Measurements from ENCODE around the gene PCBP3. TPM values are rescaled to one million over a fixed set of nuclear protein-coding genes. Genes with fewer than 3 reads are reported as not detected.

The PCBP3 gene
- total RNA-seq, 1 experiment from 2014 or later, result not detected

GRCh38 chr21:45984584-45985095 lies 341.1 kb downstream of the PCBP3 start:
- H4K20me1 ChIP-seq (ENCODE audit: insufficient read depth), result no peaks in the 10 kb centered on the region
- ChIA-PET CTCF (no interaction called here), POLR2A (ENCODE audit: unreplicated experiment) (no interaction called here)
- no peaks in the 10 kb centered on the region for H3K9me3 ChIP-seq (ENCODE audit: insufficient read depth, low read depth)
- no peak overlapping the region for H3K4me2 ChIP-seq
- H3K9me2 ChIP-seq (ENCODE audit: insufficient read depth), result no peaks in the 10 kb centered on the region
- no TSS peak for BruUV-seq (replicated peaks)
- no peak for DNase-seq
- TF ChIP-seq, protein P1, sequence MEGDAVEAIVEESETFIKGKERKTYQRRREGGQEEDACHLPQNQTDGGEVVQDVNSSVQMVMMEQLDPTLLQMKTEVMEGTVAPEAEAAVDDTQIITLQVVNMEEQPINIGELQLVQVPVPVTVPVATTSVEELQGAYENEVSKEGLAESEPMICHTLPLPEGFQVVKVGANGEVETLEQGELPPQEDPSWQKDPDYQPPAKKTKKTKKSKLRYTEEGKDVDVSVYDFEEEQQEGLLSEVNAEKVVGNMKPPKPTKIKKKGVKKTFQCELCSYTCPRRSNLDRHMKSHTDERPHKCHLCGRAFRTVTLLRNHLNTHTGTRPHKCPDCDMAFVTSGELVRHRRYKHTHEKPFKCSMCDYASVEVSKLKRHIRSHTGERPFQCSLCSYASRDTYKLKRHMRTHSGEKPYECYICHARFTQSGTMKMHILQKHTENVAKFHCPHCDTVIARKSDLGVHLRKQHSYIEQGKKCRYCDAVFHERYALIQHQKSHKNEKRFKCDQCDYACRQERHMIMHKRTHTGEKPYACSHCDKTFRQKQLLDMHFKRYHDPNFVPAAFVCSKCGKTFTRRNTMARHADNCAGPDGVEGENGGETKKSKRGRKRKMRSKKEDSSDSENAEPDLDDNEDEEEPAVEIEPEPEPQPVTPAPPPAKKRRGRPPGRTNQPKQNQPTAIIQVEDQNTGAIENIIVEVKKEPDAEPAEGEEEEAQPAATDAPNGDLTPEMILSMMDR (conservative IDR thresholded peaks at IDR 0.05), result no peak
- no peak for TF ChIP-seq EZH2 (IDR thresholded peaks at IDR 0.05; ENCODE audit: low read depth)
- H3F3A ChIP-seq (ENCODE audit: insufficient read depth, low read depth), result peaks cover 8% of the 10 kb centered on the region; the same call in 1 of the 2 replicates
- no peaks in the 10 kb centered on the region for H3K4me1 ChIP-seq (replicated peaks; ENCODE audit: insufficient read depth)
- peaks cover 18% of the 10 kb centered on the region for H3K79me2 ChIP-seq (ENCODE audit: low read depth)
- no peak overlapping the region for H3K27ac ChIP-seq
- intact Hi-C loops (cut with micrococcal nuclease; ENCODE audit: unreplicated experiment), result loop anchor here (5.0 to 10.0 kb wide), 2 partner anchors 60 to 243 kb away; partner anchors contain the start of gene LSS
- no peak overlapping the region for H2AFZ ChIP-seq
- H3K36me3 ChIP-seq (ENCODE audit: low read depth), result no peaks in the 10 kb centered on the region
- H3K4me3 ChIP-seq, result no peak overlapping the region
- no peaks in the 10 kb centered on the region for H3K27me3 ChIP-seq (ENCODE audit: insufficient read depth, low read depth)

DNA sequence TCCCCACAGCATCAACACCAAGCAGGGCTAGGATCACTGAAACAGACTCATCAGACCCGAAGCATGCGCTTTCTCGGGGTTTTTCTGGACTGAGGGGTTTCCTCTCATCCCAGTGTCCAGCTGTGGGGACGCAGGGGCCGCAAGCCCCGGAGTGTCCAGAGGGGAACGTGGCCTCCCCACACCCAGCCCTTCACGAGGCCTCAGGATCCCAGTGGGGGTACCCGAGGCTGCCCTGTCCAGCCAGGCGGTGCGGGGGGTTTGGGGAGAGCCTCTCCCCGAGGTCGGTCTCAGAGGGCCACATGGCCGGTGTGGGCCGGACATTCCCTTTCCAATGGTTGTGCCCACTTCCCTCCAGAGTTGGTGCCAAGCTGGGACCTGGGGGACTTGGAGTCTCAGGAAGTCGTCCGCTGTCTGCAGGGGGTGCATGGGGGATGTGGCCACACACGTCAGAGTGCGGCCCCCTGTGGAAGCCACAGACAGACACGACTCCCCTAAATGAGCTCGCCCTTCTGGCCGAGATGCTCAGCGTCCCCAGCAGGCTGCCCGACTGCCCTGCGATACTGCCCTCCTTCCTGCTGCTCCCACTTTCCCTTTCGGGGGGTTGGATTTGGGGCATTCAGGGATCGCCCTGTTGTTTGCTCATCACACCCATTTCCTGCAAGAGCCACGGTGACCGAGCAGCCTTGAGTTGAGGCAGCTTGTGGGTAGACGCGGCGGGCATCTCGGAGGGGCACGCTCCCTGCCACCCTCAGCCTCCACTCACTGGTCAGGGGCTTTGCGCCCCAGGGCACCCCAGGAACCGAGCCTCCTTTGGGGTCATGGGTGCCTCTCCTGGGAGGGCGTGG lies 342.2 kb downstream of the PCBP3 start:
- H3K27ac ChIP-seq, result no peak overlapping the region
- no peak overlapping the region for H2AFZ ChIP-seq
- no peak overlapping the region for H3K4me2 ChIP-seq
- ChIA-PET CTCF (no interaction called here), POLR2A (ENCODE audit: unreplicated experiment) (no interaction called here)
- no peaks in the 10 kb centered on the region for H3K36me3 ChIP-seq (ENCODE audit: low read depth)
- H3F3A ChIP-seq (ENCODE audit: insufficient read depth, low read depth), result peaks cover 4% of the 10 kb centered on the region; the same call in 1 of the 2 replicates
- no peaks in the 10 kb centered on the region for H3K9me2 ChIP-seq (ENCODE audit: insufficient read depth)
- no peak overlapping the region for H3K4me3 ChIP-seq
- no TSS peak for BruUV-seq (replicated peaks)
- intact Hi-C loops (cut with micrococcal nuclease; ENCODE audit: unreplicated experiment), result loop anchor here (10.0 kb wide), 1 partner anchor 59 kb away; no protein-coding TSS in a partner anchor
- H3K79me2 ChIP-seq (ENCODE audit: low read depth), result peaks cover 18% of the 10 kb centered on the region
- H3K4me1 ChIP-seq (replicated peaks; ENCODE audit: insufficient read depth), result no peaks in the 10 kb centered on the region
- no peak for DNase-seq
- H4K20me1 ChIP-seq (ENCODE audit: insufficient read depth), result no peaks in the 10 kb centered on the region
- no peaks in the 10 kb centered on the region for H3K9me3 ChIP-seq (ENCODE audit: insufficient read depth, low read depth)
- no peak for TF ChIP-seq EZH2 (IDR thresholded peaks at IDR 0.05; ENCODE audit: low read depth)
- TF ChIP-seq, protein P1 (conservative IDR thresholded peaks at IDR 0.05), result no peak
- no peaks in the 10 kb centered on the region for H3K27me3 ChIP-seq (ENCODE audit: insufficient read depth, low read depth)

DNA sequence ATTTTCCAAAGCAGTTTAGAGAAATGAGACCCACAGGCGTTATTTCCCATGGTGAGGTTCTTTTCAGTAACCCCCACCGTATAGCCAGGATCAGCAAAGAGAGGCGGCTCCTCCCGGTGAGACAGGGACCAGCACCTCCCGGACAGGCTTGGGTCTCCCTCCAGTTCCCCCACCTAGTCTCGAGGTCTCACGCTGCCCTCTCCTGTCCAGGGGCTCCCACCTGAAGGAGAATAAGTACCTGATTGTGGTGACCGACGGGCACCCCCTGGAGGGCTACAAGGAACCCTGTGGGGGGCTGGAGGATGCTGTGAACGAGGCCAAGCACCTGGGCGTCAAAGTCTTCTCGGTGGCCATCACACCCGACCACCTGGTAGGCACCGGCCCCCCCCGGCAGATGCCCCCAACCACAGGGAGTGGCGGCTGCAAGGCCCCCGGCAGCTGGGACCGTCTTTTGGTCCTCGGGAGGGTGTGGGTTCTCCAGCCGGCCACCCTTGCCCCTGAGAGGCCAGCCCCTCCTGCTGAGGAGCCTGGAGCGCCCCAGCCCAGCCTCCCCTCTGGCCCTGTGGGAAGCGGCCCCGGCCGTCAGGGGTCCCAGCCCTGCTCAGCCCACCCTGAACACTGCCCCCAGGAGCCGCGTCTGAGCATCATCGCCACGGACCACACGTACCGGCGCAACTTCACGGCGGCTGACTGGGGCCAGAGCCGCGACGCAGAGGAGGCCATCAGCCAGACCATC lies 343.0 kb downstream of the PCBP3 start:
- H3K9me2 ChIP-seq (ENCODE audit: insufficient read depth), result no peaks in the 10 kb centered on the region
- H3K36me3 ChIP-seq (ENCODE audit: low read depth), result no peaks in the 10 kb centered on the region
- CTCF ChIA-PET, result no interaction called here
- no peak overlapping the region for H3K27ac ChIP-seq
- no peak overlapping the region for H2AFZ ChIP-seq
- H3K27me3 ChIP-seq (ENCODE audit: insufficient read depth, low read depth), result no peaks in the 10 kb centered on the region
- no TSS peak for BruUV-seq (replicated peaks)
- H3K4me2 ChIP-seq, result no peak overlapping the region
- H3K9me3 ChIP-seq (ENCODE audit: insufficient read depth, low read depth), result no peaks in the 10 kb centered on the region
- POLR2A ChIA-PET (ENCODE audit: unreplicated experiment), result no interaction called here
- no peaks in the 10 kb centered on the region for H3F3A ChIP-seq (ENCODE audit: insufficient read depth, low read depth)
- no peak for DNase-seq
- H3K4me3 ChIP-seq, result no peak overlapping the region
- H4K20me1 ChIP-seq (ENCODE audit: insufficient read depth), result no peaks in the 10 kb centered on the region
- no peaks in the 10 kb centered on the region for H3K4me1 ChIP-seq (replicated peaks; ENCODE audit: insufficient read depth)
- TF ChIP-seq, protein P1 (conservative IDR thresholded peaks at IDR 0.05), result no peak
- TF ChIP-seq EZH2 (IDR thresholded peaks at IDR 0.05; ENCODE audit: low read depth), result no peak
- peaks cover 18% of the 10 kb centered on the region for H3K79me2 ChIP-seq (ENCODE audit: low read depth)
- intact Hi-C loops (cut with micrococcal nuclease; ENCODE audit: unreplicated experiment), result loop anchor here (10.0 kb wide), 1 partner anchor 58 kb away; no protein-coding TSS in a partner anchor
